Prostate gland (tissue), 2 donors: ENCODE results near the gene RPTN.

Experiments used
- CTCF ChIP-seq, 4 experiments: fragments of 200-600 bp in 2 of 4; fragments of 450-650 bp in 2 of 4; sonication (generic) in 2 of 4; IDR thresholded peaks; 1 replicate in 3 of 4; 2 replicates in 1 of 4; pipeline ENCODE4 v1.5.1; 2016 to 2019; ENCODE audit warnings: antibody characterized with exemption in 4 of 4, mild to moderate bottlenecking in 2 of 4, moderate library complexity in 2 of 4
- POLR2A ChIP-seq: fragments of 450-650 bp; IDR thresholded peaks from one replicate; pipeline ENCODE4 v1.6.1; 2016; ENCODE audit warnings: antibody characterized with exemption, mild to moderate bottlenecking
- POLR2AphosphoS5 ChIP-seq: sonication (generic); formaldehyde crosslinking; IDR thresholded peaks from one replicate; pipeline ENCODE4 v1.6.1; 2017; ENCODE audit warnings: antibody characterized with exemption

DNA sequence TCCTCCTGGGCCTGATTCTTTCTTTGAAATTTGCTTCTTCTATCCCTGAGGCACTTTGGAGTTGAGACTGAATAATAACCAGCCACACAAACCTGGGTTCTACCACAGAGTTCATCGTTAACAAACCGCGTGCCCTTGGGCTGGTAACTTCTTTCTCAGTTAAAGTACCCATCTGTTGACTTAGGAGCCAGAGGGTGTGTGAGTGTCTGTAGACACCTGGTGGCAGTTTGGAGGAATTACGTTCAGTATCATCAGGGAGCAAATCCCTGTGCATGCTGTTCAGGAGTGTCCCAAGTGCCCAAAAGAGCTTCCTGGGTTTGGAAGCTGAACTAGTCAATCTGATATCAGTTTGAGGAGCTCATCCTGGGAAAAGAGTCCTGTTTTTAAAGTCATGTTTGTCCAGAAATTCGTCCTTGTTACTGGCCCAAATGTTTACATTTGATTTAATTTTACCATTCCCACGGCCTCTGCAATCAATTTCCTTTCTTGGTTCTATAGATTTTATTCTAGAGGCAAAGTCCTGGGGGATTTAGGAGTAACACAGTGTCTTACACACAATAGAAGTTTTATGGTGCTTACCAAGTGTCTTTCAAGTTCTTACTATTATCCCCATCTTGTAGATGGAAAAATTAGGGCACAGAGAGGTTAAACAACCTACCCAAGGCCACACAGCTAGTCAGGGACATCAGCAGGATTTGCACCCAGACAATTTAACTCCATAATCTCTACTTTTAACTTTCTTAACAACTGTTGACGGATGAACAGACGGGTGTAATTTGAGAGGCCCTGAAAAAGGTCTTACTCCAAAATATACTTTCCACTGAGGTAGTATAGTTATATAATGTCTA lies 26.7 kb upstream of the RPTN start:
- TF ChIP-seq POLR2AphosphoS5: peak; percentile 55
- TF ChIP-seq CTCF (IDR thresholded peaks at IDR 0.05): peak; percentile 71 to 90 (median 84)
- no peak for TF ChIP-seq POLR2A
